Colon (tissue), 2 donors: ENCODE data around the gene HOPX.
"Not testable (repeated sequence)": the region's sequence is repeated elsewhere in the genome, so short reads cannot be mapped to it uniquely, and the experiment has no call there.

Experiments used
- FAIRE-seq: peaks from 2 replicates; lab custom pipeline; 2012; peaks lifted over from hg19 to GRCh38; lab: Jason Lieb, UNC
- donor health status: control.
- donor health status: control.

Gene HOPX

DNA sequence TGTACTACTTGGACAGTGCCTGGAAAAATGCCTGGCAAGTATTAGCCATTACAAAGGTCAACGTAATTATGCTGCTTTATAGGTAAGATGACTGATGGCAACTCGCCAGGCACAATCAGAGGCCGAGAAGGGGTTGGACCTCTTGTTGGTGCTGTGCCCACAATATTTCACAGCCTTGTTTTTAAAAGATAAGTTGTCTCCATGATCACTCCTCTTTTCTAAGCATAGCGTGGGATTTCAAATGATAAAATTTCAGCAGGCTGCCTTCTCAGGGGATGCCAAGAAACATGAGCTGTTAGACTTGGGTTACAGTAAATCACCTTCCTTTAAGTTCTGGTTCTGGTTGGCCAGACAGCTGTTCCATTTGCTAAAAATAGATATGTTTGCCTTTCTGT lies 26.9 kb downstream of the HOPX start:
- FAIRE-seq: no peak

- no peak for FAIRE-seq
Observed at GRCh38 chr4:56653461-56654237, 27.4 kb downstream of the HOPX start.

DNA sequence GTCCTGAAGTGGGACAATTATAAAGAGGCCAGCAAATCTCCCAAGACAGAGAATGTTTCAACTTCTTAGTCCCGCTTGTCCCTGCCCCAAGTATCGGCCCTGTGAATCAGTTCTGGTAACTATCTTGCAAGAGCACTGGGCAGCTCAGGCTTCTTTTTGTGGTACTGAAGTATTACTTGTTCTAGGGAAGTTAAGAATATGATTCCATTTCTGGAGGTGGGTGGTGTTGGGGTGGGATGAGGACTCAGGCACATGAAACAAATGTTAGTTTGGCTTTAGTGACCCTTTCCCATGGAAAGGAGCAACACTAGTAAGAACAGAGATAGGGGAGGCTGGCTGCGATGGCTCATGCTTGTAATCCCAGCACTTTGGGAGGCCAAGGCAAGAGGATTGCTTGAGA lies 28.9 kb downstream of the HOPX start:
- no peak for FAIRE-seq

DNA sequence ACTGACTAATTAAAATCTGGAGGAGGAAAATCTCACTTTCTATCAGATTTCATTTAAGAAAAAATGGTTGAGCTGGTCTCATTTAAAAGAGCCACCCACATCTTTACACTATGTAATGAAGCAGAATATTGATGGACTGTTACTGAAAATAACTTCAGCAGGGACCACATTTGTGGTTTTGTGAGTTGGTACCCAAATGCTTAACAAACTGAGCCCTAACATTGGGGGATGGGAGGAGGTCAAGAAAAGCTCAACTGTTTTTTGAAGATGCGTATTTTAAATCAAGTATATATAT lies 30.1 kb downstream of the HOPX start:
- no peak for FAIRE-seq

DNA sequence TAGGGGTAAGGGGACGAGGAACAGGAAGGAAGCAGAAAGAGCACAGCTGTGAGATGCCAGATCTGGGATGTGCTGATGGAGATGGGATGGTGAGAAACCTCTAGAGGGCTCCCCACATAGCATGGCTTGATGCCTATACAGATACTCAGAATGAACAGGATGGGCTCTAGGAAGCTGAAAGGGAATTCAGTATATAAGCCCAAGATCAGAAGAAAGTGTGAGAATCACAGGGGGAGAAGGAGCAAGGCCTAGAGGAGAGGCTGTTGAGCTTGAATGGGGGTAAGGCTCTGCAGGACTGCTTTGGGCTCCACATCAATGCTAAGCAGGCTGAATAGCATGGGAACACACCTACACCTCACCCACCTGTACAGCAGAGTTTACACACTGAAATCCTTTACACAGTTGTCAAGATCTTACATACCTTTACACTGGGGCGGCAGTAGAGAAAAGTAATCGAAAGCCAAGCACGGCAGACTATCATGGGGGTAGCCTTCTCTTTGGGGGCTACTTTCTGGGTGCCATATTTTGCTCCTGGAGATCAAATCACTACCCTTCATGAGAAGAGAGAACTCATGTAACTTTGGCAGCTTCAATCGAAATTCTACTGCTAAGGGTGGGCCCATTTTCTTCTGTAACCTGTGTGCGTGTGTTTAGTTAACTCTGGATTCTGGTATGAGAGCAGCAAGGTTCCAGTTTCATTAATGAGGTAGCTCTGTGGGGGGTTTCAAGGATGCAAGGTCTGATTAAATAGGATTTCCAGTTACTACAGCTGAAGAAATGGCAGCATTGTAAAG lies 30.6 kb downstream of the HOPX start:
- no peak for FAIRE-seq

DNA sequence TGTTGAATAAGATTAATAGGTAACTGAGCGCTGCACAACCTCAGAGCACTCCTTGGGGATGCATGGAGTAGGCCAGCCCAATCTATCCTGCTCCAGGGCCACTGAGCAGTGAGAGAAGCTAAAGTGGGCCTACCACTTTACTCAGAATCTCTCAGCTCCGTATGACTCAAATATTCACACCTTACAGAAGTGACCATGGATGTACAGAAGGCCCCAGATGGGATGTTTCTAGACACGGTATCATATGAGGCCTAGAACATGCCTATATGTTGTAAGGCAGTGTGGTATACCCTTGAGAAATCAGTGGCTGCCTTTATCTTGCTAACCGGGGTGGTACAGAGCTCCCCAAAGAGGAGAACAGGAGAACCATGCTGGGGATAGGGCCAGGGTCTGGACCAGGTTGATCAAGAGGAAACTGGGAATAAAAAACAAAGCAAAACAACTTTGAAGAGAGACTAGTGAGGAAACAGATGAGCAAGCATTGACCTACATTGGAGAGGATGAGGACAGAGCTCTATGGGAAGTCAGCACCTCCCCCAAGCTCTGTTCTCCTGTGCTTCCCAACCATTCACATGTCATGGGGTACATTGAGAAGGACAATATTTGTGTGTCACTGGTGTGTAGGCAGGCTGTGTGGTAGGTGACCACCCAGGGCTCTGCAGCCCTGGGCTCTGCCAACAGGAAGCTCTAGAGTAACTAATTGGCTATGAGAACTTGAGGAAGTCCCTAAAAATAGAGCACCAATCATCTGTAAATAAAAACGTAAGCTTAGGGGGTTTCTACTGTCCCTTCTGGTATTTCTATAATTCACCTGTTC lies 31.4 kb downstream of the HOPX start:
- FAIRE-seq: no peak

DNA sequence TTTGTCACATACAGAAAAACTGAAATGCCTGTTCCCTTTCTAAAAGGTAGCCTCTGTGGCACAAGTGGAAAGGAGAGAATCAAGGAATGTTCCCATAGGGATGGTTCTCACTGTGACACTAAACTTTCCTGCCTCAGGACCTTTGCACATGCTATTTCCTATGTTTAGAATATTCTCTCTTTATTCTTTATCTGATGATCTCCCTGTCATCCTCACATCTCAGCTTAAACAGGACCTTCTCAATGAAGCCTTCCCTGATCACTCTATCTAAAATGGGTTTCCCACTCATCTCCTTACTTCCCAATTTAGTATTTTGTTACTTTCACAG lies 32.3 kb downstream of the HOPX start:
- no peak for FAIRE-seq

GRCh38 chr4:56648021-56648823 lies 32.9 kb downstream of the HOPX start:
- no peak for FAIRE-seq

DNA sequence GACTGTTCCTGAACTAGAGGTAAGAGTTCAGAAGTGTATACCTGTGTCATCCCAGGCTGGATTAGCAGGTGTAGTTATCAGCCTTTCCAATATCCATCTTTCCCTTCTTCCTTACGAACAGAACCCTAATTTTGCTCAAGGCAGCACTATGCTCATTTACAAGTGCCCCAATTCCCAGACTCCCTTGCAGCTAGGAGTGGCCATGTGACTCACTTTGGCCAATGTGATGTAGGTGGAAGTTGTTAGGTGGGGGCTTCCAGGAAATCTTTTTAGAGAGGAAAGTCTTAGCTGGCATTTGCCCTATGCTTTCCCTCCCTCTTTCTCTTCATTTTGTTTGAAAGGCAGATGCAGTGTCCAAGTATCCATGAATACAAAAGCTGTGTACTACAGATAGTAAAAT lies 34.8 kb downstream of the HOPX start:
- no peak for FAIRE-seq

DNA sequence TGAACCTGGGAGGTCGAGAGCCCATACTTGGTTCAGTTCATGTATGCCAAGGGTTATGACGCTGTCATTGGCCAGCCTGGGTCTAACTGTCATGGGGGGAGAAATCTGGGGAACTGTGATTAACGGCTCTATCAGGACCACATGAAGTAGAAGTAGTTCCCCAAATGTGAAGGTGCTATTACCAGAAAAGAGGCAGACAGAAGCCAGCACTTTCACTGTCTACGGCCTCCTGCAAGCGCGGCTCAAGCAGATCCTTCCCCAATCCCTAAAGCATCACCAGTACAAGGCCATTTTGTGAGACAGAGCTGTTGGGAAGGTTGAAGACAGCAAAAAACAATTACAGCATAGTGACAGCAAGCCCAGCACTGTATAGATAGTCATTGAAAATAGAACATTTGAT lies 37.5 kb downstream of the HOPX start:
- FAIRE-seq: no peak

DNA sequence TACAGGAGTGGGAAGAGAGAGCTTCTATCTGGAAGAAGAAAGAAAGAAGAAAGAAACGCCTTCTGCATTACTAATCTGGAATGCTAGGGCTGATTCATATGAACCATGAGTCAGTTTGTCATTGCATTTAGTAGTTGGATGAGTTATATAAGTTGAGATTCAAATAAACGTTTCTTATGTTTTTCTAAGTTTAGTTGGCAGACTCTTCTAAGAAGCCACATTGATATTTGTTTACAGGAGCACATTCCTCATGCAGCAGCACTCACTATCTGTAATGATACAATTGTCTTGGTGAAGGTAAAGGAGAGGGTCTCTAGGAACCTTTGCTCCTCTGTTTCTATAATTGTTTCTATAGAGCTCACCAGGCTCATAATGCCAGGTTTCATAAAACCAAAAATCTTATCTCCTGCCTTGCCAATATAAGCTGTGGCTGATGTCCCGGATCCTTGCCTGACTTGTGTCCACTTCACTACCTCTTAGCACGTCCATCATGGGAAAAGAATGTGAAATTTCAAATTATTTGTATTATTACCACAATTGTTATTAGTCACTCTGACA lies 39.5 kb downstream of the HOPX start:
- no peak for FAIRE-seq

DNA sequence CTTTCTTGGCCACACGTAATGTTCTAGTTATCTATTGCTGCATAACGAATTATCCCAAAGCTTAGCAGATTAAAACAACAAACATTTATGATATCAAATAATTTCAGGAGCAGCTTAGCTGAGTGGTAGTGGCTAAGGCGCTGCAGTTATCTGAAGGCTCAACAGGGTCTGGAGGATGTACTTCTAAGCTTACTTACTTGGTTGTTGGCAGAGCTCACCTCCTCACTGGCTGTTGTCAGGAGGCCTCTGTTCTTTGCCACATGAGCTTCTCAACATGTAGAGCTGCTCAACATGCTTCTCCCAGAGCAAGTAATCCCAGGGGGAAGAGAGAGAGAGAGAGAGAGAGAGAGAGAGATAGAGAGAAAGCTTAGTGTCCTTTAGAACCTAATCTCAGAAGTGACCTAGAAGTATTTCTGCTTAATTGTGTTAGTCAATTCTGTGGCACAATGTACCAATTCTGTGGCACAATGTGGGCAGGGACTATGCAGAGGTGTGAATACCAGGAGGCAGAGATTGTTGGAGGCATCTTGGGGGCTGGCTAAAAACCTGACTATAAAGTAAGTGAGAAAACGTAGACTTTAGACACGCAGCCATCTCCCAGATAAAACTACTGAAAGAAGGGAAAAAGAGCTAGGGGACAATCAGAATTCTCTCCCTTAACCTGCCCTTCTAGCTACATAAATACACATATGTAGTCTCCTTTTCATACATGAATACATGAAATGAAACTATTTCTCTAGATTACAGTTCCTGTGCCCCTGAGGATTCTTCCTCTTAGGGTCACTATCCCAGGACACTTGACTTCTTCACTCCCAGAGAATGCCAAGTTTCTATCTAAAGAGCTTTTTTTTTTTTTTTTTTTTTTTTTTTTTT lies 40.2 kb downstream of the HOPX start:
- FAIRE-seq: no peak

DNA sequence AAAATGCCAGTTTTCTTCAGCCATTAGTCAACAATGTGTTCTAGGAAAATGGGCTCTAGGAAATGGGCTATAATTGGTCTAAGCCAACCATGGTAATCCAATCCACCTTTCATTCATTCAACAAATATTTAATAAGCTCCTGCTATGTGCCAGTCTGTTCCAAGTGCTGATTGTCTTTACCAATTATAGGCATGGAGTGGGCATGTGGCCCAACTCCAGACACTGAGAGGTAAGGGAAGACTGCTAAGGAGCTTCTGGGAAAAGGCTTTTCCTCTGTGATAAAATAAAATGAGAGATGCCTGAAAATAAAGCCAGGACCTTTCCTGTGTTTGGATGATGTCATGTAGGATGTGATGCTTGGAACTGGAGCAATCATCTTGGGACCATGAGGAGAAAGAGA lies 43.3 kb downstream of the HOPX start:
- FAIRE-seq: no peak

- FAIRE-seq: no peak
Observed at GRCh38 chr4:56637154-56637553, 43.9 kb downstream of the HOPX start.

DNA sequence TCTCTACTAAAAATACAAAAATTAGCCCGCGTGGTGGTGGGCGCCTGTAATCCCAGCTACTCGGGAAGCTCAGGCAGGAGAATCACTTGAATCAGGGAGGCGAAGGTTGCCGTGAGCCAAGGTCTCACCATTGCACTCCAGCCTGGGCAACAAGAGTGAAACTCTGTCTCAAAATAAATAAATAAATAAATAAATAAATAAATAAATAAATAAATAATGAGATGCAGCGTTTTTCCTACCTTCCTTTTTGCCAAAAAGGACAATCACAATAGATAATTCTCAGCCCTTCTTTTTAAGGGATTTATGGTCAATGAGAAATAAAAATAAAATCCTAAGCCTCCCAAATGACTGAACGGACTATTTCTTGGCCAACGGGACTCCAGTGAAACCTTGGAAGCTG lies 46.1 kb downstream of the HOPX start:
- not testable (repeated sequence) for FAIRE-seq

GRCh38 chr4:56633486-56633885 lies 47.6 kb downstream of the HOPX start:
- FAIRE-seq: no peak

GRCh38 chr4:56630876-56631666 lies 50.0 kb downstream of the HOPX start:
- no peak for FAIRE-seq

DNA sequence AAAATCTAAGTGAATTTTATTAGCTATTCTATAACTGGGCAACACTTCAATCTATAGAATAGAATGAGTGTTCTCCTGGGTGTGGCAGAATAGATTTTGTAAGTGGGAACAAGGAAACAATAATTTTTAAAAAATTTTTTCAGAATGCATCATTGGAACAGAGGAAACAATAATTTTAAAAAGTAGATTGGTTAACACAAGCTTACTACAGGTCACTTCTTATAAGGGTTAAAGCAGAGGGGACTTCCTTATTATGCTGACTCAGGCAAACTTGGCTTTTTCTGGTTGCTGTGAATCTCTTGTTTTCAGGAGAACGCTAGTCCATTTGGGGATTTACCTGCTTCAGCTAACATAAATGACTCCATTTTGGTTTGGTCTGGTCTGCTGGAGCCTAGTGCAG lies 52.5 kb downstream of the HOPX start:
- no peak for FAIRE-seq

DNA sequence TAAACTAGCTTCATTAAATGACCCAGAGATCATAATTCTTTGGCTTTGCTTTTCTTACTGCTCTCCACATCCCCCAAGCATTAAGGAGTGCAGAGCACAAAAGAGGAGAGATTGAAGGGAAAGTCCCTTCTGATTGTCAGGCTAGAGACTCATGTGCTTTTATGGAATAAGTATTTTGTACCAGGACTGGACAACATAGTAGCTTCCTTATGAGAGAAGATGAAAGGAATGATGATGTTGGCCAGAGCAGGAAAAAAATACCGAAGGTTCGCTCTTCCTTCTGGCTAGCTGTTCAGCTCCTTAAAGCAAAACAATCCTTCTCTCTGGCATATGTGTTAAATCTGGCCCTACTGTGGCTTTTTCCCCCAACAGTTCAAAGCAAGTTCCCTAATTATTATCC lies 53.1 kb downstream of the HOPX start:
- no peak for FAIRE-seq

DNA sequence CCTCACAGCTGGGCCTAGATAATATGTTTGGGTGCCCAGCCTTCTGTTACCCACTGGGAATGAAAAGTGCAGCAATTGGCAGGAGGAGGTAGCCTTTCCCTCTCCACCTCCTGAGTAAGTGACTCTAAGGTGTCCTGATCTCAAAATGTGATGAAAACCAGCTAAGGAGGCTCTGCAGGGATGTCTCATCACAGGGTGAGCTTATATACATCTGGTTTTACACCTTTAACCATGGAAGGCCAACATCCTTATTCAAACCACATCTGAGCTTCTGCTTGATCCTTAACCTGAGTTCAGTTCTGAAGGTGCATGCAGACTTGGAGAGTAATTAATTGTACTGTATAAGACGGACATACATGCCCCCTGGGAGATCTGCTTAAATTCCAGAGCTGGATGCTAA lies 53.7 kb downstream of the HOPX start:
- FAIRE-seq: no peak
